Measurements from ENCODE around the gene AKAIN1. TPM values are rescaled to one million over a fixed set of nuclear protein-coding genes. Genes with fewer than 3 reads are reported as not detected.

The AKAIN1 gene
- total RNA-seq, 4 donors from 2014 or later, result not detected

DNA sequence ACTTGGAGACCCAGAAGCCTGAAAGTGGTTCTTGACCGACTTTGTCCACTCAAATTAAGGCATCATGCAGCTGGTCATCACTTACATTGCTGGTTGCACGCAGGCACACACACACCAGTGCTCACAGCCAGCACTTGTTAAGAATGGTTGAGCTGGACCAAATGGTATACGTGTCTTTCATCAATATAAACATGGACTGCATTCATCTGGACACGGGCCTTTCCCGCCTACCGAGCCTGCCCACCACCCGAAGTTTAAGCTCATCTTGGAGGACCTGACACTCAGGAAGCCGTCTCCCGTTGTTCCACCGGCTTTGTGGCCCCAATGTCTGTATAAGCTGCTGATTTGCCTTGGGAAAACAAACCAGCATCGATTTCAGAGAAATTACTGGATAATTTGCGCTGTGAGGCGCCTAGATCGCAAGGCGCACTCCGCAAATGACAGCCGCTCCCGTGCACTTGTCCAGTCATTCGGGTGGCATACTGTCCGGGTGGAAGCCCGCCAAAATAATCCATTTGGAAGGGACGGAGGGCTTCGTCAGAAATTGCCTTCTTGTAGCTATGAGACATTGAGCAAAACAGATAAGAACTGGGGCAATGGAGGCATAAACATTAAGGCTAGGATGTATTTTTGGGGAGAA, 40.1 kb upstream of the AKAIN1 start:
- Histone ChIP-seq H3K36me3 (no peaks in the 10 kb centered on the region), H3K27ac (peak overlapping the region; percentile 93 to 99), H3K9me3 (no peaks in the 10 kb centered on the region), H3K4me3 (peak overlapping the region; percentile 69 to 78), H3K27me3 (no peaks in the 10 kb centered on the region), H3K4me1 (no peaks in the 10 kb centered on the region)
- no peak for DNase-seq
- intact Hi-C loops (cut with DNase I; ENCODE audit: low total_unique reads), result no loop called here
- TF ChIP-seq, protein P1, sequence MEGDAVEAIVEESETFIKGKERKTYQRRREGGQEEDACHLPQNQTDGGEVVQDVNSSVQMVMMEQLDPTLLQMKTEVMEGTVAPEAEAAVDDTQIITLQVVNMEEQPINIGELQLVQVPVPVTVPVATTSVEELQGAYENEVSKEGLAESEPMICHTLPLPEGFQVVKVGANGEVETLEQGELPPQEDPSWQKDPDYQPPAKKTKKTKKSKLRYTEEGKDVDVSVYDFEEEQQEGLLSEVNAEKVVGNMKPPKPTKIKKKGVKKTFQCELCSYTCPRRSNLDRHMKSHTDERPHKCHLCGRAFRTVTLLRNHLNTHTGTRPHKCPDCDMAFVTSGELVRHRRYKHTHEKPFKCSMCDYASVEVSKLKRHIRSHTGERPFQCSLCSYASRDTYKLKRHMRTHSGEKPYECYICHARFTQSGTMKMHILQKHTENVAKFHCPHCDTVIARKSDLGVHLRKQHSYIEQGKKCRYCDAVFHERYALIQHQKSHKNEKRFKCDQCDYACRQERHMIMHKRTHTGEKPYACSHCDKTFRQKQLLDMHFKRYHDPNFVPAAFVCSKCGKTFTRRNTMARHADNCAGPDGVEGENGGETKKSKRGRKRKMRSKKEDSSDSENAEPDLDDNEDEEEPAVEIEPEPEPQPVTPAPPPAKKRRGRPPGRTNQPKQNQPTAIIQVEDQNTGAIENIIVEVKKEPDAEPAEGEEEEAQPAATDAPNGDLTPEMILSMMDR (IDR thresholded peaks at IDR 0.05), result no peak
- TF ChIP-seq POLR2A (IDR thresholded peaks at IDR 0.05), result no peak

DNA sequence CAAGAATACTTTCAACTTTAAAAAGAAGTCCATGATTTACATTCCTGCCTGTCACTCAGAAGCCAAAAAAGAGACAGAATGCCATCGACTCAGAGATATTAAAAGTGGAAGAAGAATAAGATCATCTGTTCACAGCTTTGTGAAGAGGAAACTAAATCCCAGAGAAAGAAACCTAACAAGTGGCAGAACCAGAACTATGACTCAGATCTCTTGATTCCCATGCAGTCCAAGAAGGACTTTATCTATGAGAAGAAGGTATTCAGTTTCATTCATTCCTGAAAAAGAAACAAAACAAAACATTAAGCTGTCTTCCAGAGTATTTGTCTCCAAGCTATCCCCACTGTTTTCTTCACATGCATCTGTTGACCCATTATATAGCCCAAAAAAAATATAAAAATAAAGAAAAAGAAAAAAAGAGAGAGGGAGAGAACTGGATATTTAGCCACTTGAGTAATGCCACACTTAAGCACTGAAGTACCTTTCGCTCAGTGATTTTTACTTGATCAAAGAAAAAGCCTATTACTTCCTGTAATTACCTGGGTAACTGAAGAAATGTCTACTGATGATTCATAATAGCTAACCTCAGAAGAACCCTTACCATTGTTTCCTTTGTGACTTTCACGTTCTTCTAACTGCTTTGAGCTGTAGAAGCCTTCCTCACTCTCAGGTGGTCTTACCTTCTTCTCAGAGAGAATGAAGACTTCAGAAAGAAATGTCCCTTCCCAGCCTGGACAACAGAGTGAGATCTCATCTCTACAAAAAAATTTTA, 17.7 kb upstream of the AKAIN1 start:
- no peak overlapping the region for H3K27ac ChIP-seq
- DNase-seq, result no peak
- no peaks in the 10 kb centered on the region for H3K9me3 ChIP-seq
- H3K36me3 ChIP-seq, result no peaks in the 10 kb centered on the region
- H3K4me3 ChIP-seq, result no peak overlapping the region
- H3K4me1 ChIP-seq, result no peaks in the 10 kb centered on the region
- intact Hi-C loops (cut with DNase I; ENCODE audit: low total_unique reads), result no loop called here
- no peaks in the 10 kb centered on the region for H3K27me3 ChIP-seq
- TF ChIP-seq, protein P1 (IDR thresholded peaks at IDR 0.05), result no peak
- TF ChIP-seq POLR2A (IDR thresholded peaks at IDR 0.05), result no peak

DNA sequence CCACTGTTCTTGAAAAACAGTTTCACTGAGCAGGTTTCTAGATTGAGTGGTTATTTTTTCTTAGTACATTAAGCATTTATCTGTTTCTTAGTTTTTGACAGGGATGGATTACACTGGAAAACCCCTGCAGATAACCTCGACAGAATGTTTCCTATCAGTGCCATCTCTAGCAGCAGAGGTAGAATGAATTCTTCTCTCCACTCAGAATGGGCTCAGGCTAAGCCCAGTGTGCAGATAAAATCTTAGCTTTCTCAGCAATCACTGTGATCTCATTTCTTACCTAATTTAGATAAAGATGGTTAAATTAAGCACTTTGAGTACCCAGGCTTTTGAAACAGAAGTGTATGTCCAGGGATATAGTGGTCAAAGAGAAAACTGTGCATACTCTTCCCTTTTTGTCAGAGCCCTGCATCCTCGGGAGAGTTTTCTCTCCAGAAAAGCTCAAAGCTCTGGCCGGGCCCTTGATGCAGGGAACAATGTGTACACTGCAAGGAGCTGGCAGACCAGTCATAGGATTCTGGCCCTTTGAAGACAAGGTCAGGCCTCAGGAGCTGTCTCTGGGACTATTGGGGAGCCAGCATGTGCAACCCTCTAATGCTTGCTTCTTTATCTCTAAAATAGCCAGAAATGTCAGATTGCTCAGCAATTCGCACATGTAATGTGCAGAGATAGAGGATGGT, 10.6 kb upstream of the AKAIN1 start:
- H3K27ac ChIP-seq, result no peak overlapping the region
- H3K27me3 ChIP-seq, result no peaks in the 10 kb centered on the region
- TF ChIP-seq, protein P1 (IDR thresholded peaks at IDR 0.05), result no peak
- H3K36me3 ChIP-seq, result no peaks in the 10 kb centered on the region
- H3K4me3 ChIP-seq, result no peak overlapping the region
- intact Hi-C loops (cut with DNase I; ENCODE audit: low total_unique reads), result no loop called here
- no peaks in the 10 kb centered on the region for H3K4me1 ChIP-seq
- no peak for DNase-seq
- no peaks in the 10 kb centered on the region for H3K9me3 ChIP-seq

DNA sequence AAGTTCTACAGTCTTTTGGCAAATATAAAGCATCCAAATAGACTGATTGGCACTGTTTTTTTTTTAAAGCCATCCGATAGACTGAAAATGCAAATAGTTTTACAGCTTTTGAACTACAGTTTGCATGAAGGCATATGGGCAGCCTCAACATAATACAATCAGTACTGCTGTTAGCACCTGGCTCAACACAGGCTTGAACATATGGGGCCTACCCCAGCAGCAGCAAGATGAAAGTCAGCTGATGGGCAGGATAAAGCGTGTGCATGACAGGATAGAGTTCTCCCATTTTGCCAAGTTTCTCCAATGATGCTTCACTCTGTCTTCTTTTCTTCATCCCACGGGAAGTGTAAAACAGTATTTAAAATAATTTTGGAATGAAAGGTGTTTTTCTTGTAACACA, 1.3 kb upstream of the AKAIN1 start:
- Histone ChIP-seq H3K27me3 (peaks cover 0 to 27% of the 10 kb centered on the region in 2 donors), H3K27ac (no peak overlapping the region), H3K36me3 (no peaks in the 10 kb centered on the region), H3K9me3 (no peaks in the 10 kb centered on the region), H3K4me1 (no peaks in the 10 kb centered on the region), H3K4me3 (no peak overlapping the region)
- DNase-seq, result no peak
- intact Hi-C loops (cut with DNase I; ENCODE audit: low total_unique reads), result no loop called here
- TF ChIP-seq POLR2A (IDR thresholded peaks at IDR 0.05), result no peak
- TF ChIP-seq, protein P1 (IDR thresholded peaks at IDR 0.05), result no peak

DNA sequence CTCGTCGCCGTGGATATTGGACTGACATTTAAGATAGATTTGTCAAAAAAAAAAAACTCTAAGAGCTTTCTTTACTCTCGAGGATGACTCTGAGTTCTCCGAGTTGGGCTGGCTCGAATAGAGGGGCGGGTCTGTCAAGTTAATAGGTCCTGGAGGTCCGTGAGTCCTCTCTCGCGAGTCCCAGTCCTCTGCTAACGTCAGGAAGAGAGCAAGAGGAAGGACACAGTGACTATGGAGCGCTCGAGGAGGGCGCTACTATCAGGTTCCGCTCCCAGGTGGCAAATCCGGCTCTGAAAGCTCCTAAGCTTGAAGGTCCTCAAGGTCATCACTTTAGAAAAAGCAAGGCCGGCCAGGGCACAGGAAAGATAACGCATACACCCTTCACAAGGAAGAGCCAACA, 404 bp upstream of the AKAIN1 start:
- Histone ChIP-seq H3K4me1 (no peaks in the 10 kb centered on the region), H3K27ac (no peak overlapping the region), H3K36me3 (no peaks in the 10 kb centered on the region), H3K4me3 (no peak overlapping the region), H3K9me3 (no peaks in the 10 kb centered on the region), H3K27me3 (peaks cover 0 to 27% of the 10 kb centered on the region in 2 donors)
- intact Hi-C loops (cut with DNase I; ENCODE audit: low total_unique reads), result no loop called here
- no peak for TF ChIP-seq POLR2A (IDR thresholded peaks at IDR 0.05)
- TF ChIP-seq, protein P1 (IDR thresholded peaks at IDR 0.05), result no peak
- no peak for DNase-seq
